BE2C (cell line): ENCODE measurements around the gene ALG8.
"Not testable (repeated sequence)": the region's sequence is repeated elsewhere in the genome, so short reads cannot be mapped to it uniquely, and the experiment has no call there.

Experiments used
- DNase-seq: peaks from one replicate; pipeline ENCODE4 v3.0.0-alpha.2; 2020
- H3K27me3 ChIP-seq: fragments of 250-450 bp; sonication (Bioruptor Pico); 2 replicates; pipeline ENCODE4 v1.5.1; 2020; ENCODE audit warnings: mild to moderate bottlenecking
- H3K36me3 ChIP-seq: fragments of 250-450 bp; sonication (Bioruptor Pico); 2 replicates; pipeline ENCODE4 v1.5.1; 2020; ENCODE audit warnings: mild to moderate bottlenecking
- H3K4me1 ChIP-seq: fragments of 250-450 bp; sonication (Bioruptor Pico); 2 replicates; pipeline ENCODE4 v1.5.1; 2020
- H3K4me3 ChIP-seq: 2 replicates; pipeline ENCODE4 v1.5.1; 2011; ENCODE audit warnings: low read depth, low read length
- H3K9me3 ChIP-seq: fragments of 250-450 bp; sonication (Bioruptor Pico); 2 replicates; pipeline ENCODE4 v1.5.1; 2020
- CTCF ChIP-seq: IDR thresholded peaks from 2 replicates; pipeline ENCODE4 v1.5.1; 2012; ENCODE audit warnings: mild to moderate bottlenecking, low read depth, low read length

Gene ALG8

GRCh38 chr11:78099666-78100065 lies 39.8 kb downstream of the ALG8 start:
- DNase-seq: no peak
- Histone ChIP-seq H3K9me3 (no peaks in the 10 kb centered on the region; the same call in 1 of the 2 replicates), H3K27me3 (no peaks in the 10 kb centered on the region), H3K36me3 (peaks cover 30% of the 10 kb centered on the region), H3K4me1 (no peaks in the 10 kb centered on the region), H3K4me3 (no peak overlapping the region)
- no peak for TF ChIP-seq CTCF

GRCh38 chr11:78097666-78098385 lies 41.6 kb downstream of the ALG8 start:
- Histone ChIP-seq H3K27me3 (no peaks in the 10 kb centered on the region), H3K4me3 (no peak overlapping the region), H3K36me3 (peaks cover 24% of the 10 kb centered on the region), H3K9me3 (no peaks in the 10 kb centered on the region), H3K4me1 (no peaks in the 10 kb centered on the region)
- TF ChIP-seq CTCF: no peak
- DNase-seq: no peak

- Histone ChIP-seq H3K4me3 (no peak overlapping the region), H3K27me3 (no peaks in the 10 kb centered on the region), H3K4me1 (no peaks in the 10 kb centered on the region), H3K9me3 (no peaks in the 10 kb centered on the region), H3K36me3 (peaks cover 2% of the 10 kb centered on the region)
- DNase-seq: no peak
- TF ChIP-seq CTCF: no peak
Observed at GRCh38 chr11:78094250-78094649, 45.2 kb downstream of the ALG8 start.

GRCh38 chr11:78086521-78087074 lies 52.8 kb downstream of the ALG8 start:
- not testable (repeated sequence) for DNase-seq

GRCh38 chr11:78085972-78086371 lies 53.5 kb downstream of the ALG8 start:
- no peak for DNase-seq

More at GRCh38 chr11:78086521-78087074, 52.8 kb downstream of the ALG8 start:
- not testable (repeated sequence) for H3K4me3 ChIP-seq, H3K27me3 ChIP-seq, H3K9me3 ChIP-seq, H3K36me3 ChIP-seq, H3K4me1 ChIP-seq

GRCh38 chr11:78084506-78084905 lies 54.9 kb downstream of the ALG8 start:
- not testable (repeated sequence) for H3K4me3 ChIP-seq, H3K4me1 ChIP-seq, H3K9me3 ChIP-seq, H3K27me3 ChIP-seq, H3K36me3 ChIP-seq, DNase-seq

More at GRCh38 chr11:78085972-78086371, 53.5 kb downstream of the ALG8 start:
- Histone ChIP-seq H3K36me3 (no peaks in the 10 kb centered on the region; the same call in 1 of the 2 replicates), H3K27me3 (no peaks in the 10 kb centered on the region), H3K4me3 (no peak overlapping the region), H3K9me3 (no peaks in the 10 kb centered on the region), H3K4me1 (no peaks in the 10 kb centered on the region)
- TF ChIP-seq CTCF: no peak

- Histone ChIP-seq H3K9me3 (no peaks in the 10 kb centered on the region), H3K4me1 (no peaks in the 10 kb centered on the region), H3K36me3 (no peaks in the 10 kb centered on the region; the same call in 1 of the 2 replicates), H3K27me3 (no peaks in the 10 kb centered on the region), H3K4me3 (no peak overlapping the region)
- no peak for TF ChIP-seq CTCF
- no peak for DNase-seq
Observed at GRCh38 chr11:78083021-78083420, 56.4 kb downstream of the ALG8 start.
